ENCODE measurements around the gene UIMC1.

The UIMC1 gene

GRCh38 chr5:176864755-176865154 is 141.8 kb downstream of the UIMC1 start:
- H3K36me3 ChIP-seq (ENCODE audit: insufficient read depth, low read length): no peaks in the 10 kb centered on the region
- H3K27ac ChIP-seq (ENCODE audit: low read depth, low read length): no peak overlapping the region
- H3K4me1 ChIP-seq (ENCODE audit: insufficient read depth, low read length): no peaks in the 10 kb centered on the region
- H3K9me3 ChIP-seq (ENCODE audit: low read length): no peaks in the 10 kb centered on the region
- no peak overlapping the region for H3K9ac ChIP-seq (ENCODE audit: low read length)
- peaks cover 0 to 49% of the 10 kb centered on the region in 2 donors for H3K27me3 ChIP-seq (ENCODE audit: control insufficient read depth in 1 of 2, insufficient read depth in 2 of 2, low read length in 2 of 2)
- no peak overlapping the region for H3K4me3 ChIP-seq (ENCODE audit: low read depth in 1 of 2, low read length in 2 of 2)

GRCh38 chr5:176863765-176864098 is 142.8 kb downstream of the UIMC1 start:
- Histone ChIP-seq H3K9me3 (ENCODE audit: low read length) (no peaks in the 10 kb centered on the region), H3K27ac (ENCODE audit: low read depth, low read length) (no peak overlapping the region), H3K27me3 (ENCODE audit: control insufficient read depth in 1 of 2, insufficient read depth in 2 of 2, low read length in 2 of 2) (peaks cover 0 to 49% of the 10 kb centered on the region in 2 donors), H3K36me3 (ENCODE audit: insufficient read depth, low read length) (no peaks in the 10 kb centered on the region), H3K4me1 (ENCODE audit: insufficient read depth, low read length) (no peaks in the 10 kb centered on the region), H3K9ac (ENCODE audit: low read length) (no peak overlapping the region), H3K4me3 (ENCODE audit: low read depth in 1 of 2, low read length in 2 of 2) (no peak overlapping the region)

GRCh38 chr5:176863041-176863764 is 143.4 kb downstream of the UIMC1 start:
- Histone ChIP-seq H3K4me3 (ENCODE audit: low read depth in 1 of 2, low read length in 2 of 2) (no peak overlapping the region), H3K27ac (ENCODE audit: low read depth, low read length) (no peak overlapping the region), H3K9me3 (ENCODE audit: low read length) (no peaks in the 10 kb centered on the region), H3K36me3 (ENCODE audit: insufficient read depth, low read length) (no peaks in the 10 kb centered on the region), H3K27me3 (ENCODE audit: control insufficient read depth in 1 of 2, insufficient read depth in 2 of 2, low read length in 2 of 2) (peaks cover 0 to 45% of the 10 kb centered on the region in 2 donors), H3K4me1 (ENCODE audit: insufficient read depth, low read length) (no peaks in the 10 kb centered on the region), H3K9ac (ENCODE audit: low read length) (no peak overlapping the region)

- Histone ChIP-seq H3K9me3 (ENCODE audit: low read length) (no peaks in the 10 kb centered on the region), H3K4me1 (ENCODE audit: insufficient read depth, low read length) (no peaks in the 10 kb centered on the region), H3K4me3 (ENCODE audit: low read depth in 1 of 2, low read length in 2 of 2) (no peak overlapping the region), H3K36me3 (ENCODE audit: insufficient read depth, low read length) (no peaks in the 10 kb centered on the region), H3K27me3 (ENCODE audit: control insufficient read depth in 1 of 2, insufficient read depth in 2 of 2, low read length in 2 of 2) (peaks cover 0 to 41% of the 10 kb centered on the region in 2 donors), H3K9ac (ENCODE audit: low read length) (no peak overlapping the region), H3K27ac (ENCODE audit: low read depth, low read length) (no peak overlapping the region)
Observed at GRCh38 chr5:176862330-176862995, 144.1 kb downstream of the UIMC1 start.

GRCh38 chr5:176861276-176861675 is 145.3 kb downstream of the UIMC1 start:
- Histone ChIP-seq H3K4me3 (ENCODE audit: low read depth in 1 of 2, low read length in 2 of 2) (no peak overlapping the region), H3K36me3 (ENCODE audit: insufficient read depth, low read length) (no peaks in the 10 kb centered on the region), H3K27ac (ENCODE audit: low read depth, low read length) (no peak overlapping the region), H3K9me3 (ENCODE audit: low read length) (no peaks in the 10 kb centered on the region), H3K4me1 (ENCODE audit: insufficient read depth, low read length) (no peaks in the 10 kb centered on the region), H3K27me3 (ENCODE audit: control insufficient read depth in 1 of 2, insufficient read depth in 2 of 2, low read length in 2 of 2) (peaks cover 0 to 33% of the 10 kb centered on the region in 2 donors), H3K9ac (ENCODE audit: low read length) (no peak overlapping the region)

- Histone ChIP-seq H3K4me1 (ENCODE audit: insufficient read depth, low read length) (no peaks in the 10 kb centered on the region), H3K27me3 (ENCODE audit: control insufficient read depth in 1 of 2, insufficient read depth in 2 of 2, low read length in 2 of 2) (peaks cover 0 to 24% of the 10 kb centered on the region in 2 donors), H3K9me3 (ENCODE audit: low read length) (no peaks in the 10 kb centered on the region), H3K4me3 (ENCODE audit: low read depth in 1 of 2, low read length in 2 of 2) (no peak overlapping the region), H3K36me3 (ENCODE audit: insufficient read depth, low read length) (no peaks in the 10 kb centered on the region), H3K27ac (ENCODE audit: low read depth, low read length) (no peak overlapping the region), H3K9ac (ENCODE audit: low read length) (no peak overlapping the region)
Observed at GRCh38 chr5:176860381-176860780, 146.2 kb downstream of the UIMC1 start.

- peaks cover 0 to 20% of the 10 kb centered on the region in 2 donors for H3K27me3 ChIP-seq (ENCODE audit: control insufficient read depth in 1 of 2, insufficient read depth in 2 of 2, low read length in 2 of 2)
- no peak overlapping the region for H3K4me3 ChIP-seq (ENCODE audit: low read depth in 1 of 2, low read length in 2 of 2)
- no peak overlapping the region for H3K9ac ChIP-seq (ENCODE audit: low read length)
- H3K27ac ChIP-seq (ENCODE audit: low read depth, low read length): no peak overlapping the region
- no peaks in the 10 kb centered on the region for H3K36me3 ChIP-seq (ENCODE audit: insufficient read depth, low read length)
- no peaks in the 10 kb centered on the region for H3K9me3 ChIP-seq (ENCODE audit: low read length)
- H3K4me1 ChIP-seq (ENCODE audit: insufficient read depth, low read length): no peaks in the 10 kb centered on the region
Observed at GRCh38 chr5:176859916-176860315, 146.7 kb downstream of the UIMC1 start.

GRCh38 chr5:176857894-176858273 is 148.7 kb downstream of the UIMC1 start:
- Histone ChIP-seq H3K27ac (ENCODE audit: low read depth, low read length) (no peak overlapping the region), H3K4me3 (ENCODE audit: low read depth in 1 of 2, low read length in 2 of 2) (no peak overlapping the region), H3K9me3 (ENCODE audit: low read length) (no peaks in the 10 kb centered on the region), H3K27me3 (ENCODE audit: control insufficient read depth in 1 of 2, insufficient read depth in 2 of 2, low read length in 2 of 2) (peaks cover 0 to 18% of the 10 kb centered on the region in 2 donors), H3K36me3 (ENCODE audit: insufficient read depth, low read length) (no peaks in the 10 kb centered on the region), H3K4me1 (ENCODE audit: insufficient read depth, low read length) (no peaks in the 10 kb centered on the region), H3K9ac (ENCODE audit: low read length) (no peak overlapping the region)

- H3K27me3 ChIP-seq (ENCODE audit: control insufficient read depth in 1 of 2, insufficient read depth in 2 of 2, low read length in 2 of 2): peaks cover 0 to 14% of the 10 kb centered on the region in 2 donors
- no peak overlapping the region for H3K4me3 ChIP-seq (ENCODE audit: low read depth in 1 of 2, low read length in 2 of 2)
- no peak overlapping the region for H3K9ac ChIP-seq (ENCODE audit: low read length)
- H3K36me3 ChIP-seq (ENCODE audit: insufficient read depth, low read length): no peaks in the 10 kb centered on the region
- H3K4me1 ChIP-seq (ENCODE audit: insufficient read depth, low read length): no peaks in the 10 kb centered on the region
- H3K27ac ChIP-seq (ENCODE audit: low read depth, low read length): no peak overlapping the region
- H3K9me3 ChIP-seq (ENCODE audit: low read length): no peaks in the 10 kb centered on the region
Observed at GRCh38 chr5:176857216-176857893, 149.2 kb downstream of the UIMC1 start.

- Histone ChIP-seq H3K4me3 (ENCODE audit: low read depth in 1 of 2, low read length in 2 of 2) (no peak overlapping the region), H3K4me1 (ENCODE audit: insufficient read depth, low read length) (no peaks in the 10 kb centered on the region), H3K9ac (ENCODE audit: low read length) (no peak overlapping the region), H3K9me3 (ENCODE audit: low read length) (no peaks in the 10 kb centered on the region), H3K27me3 (ENCODE audit: control insufficient read depth in 1 of 2, insufficient read depth in 2 of 2, low read length in 2 of 2) (peaks cover 0 to 14% of the 10 kb centered on the region in 2 donors), H3K36me3 (ENCODE audit: insufficient read depth, low read length) (no peaks in the 10 kb centered on the region), H3K27ac (ENCODE audit: low read depth, low read length) (no peak overlapping the region)
Observed at GRCh38 chr5:176856746-176857145, 149.8 kb downstream of the UIMC1 start.

GRCh38 chr5:176855598-176855997 is 151.0 kb downstream of the UIMC1 start:
- no peak overlapping the region for H3K4me3 ChIP-seq (ENCODE audit: low read depth in 1 of 2, low read length in 2 of 2)
- H3K27me3 ChIP-seq (ENCODE audit: control insufficient read depth in 1 of 2, insufficient read depth in 2 of 2, low read length in 2 of 2): peaks cover 0 to 3% of the 10 kb centered on the region in 2 donors

More at GRCh38 chr5:176855598-176855997, 151.0 kb downstream of the UIMC1 start:
- H3K9ac ChIP-seq (ENCODE audit: low read length): no peak overlapping the region
- no peak overlapping the region for H3K27ac ChIP-seq (ENCODE audit: low read depth, low read length)
- no peaks in the 10 kb centered on the region for H3K36me3 ChIP-seq (ENCODE audit: insufficient read depth, low read length)
- H3K9me3 ChIP-seq (ENCODE audit: low read length): no peaks in the 10 kb centered on the region
- H3K4me1 ChIP-seq (ENCODE audit: insufficient read depth, low read length): no peaks in the 10 kb centered on the region
